ENCODE data around the gene RACGAP1. TPM values are rescaled to one million over a fixed set of nuclear protein-coding genes. Genes with fewer than 3 reads are reported as not detected.
A peak's percentile ranks its signal among the peaks of the same experiment; 100 is the strongest.

The RACGAP1 gene
- total RNA-seq, 1 experiment from 2014 or later: 147 TPM

GRCh38 chr12:49969027-49969426, 56.3 kb downstream of the RACGAP1 start:
- no peak for DNase-seq (ENCODE audit: low spot score)

- DNase-seq (ENCODE audit: low spot score): no peak
Observed at GRCh38 chr12:49968471-49968870, 56.8 kb downstream of the RACGAP1 start.

- no peak for DNase-seq (ENCODE audit: low spot score)
Observed at GRCh38 chr12:49967777-49968250, 57.5 kb downstream of the RACGAP1 start.

- peak; percentile 79 for DNase-seq (ENCODE audit: low spot score)
Observed at GRCh38 chr12:49967042-49967776, 58.1 kb downstream of the RACGAP1 start.

GRCh38 chr12:49966511-49967041, 58.7 kb downstream of the RACGAP1 start:
- DNase-seq (ENCODE audit: low spot score): no peak

GRCh38 chr12:49965836-49966235, 59.5 kb downstream of the RACGAP1 start:
- no peak for DNase-seq (ENCODE audit: low spot score)

- DNase-seq (ENCODE audit: low spot score): no peak
Observed at GRCh38 chr12:49964849-49965624, 60.3 kb downstream of the RACGAP1 start.

- no peak for DNase-seq (ENCODE audit: low spot score)
Observed at GRCh38 chr12:49963976-49964815, 61.1 kb downstream of the RACGAP1 start.

- peak; percentile 81 for DNase-seq (ENCODE audit: low spot score)
Observed at GRCh38 chr12:49962861-49963765, 62.2 kb downstream of the RACGAP1 start.

GRCh38 chr12:49961993-49962764, 63.1 kb downstream of the RACGAP1 start:
- DNase-seq (ENCODE audit: low spot score): no peak

- DNase-seq (ENCODE audit: low spot score): no peak
Observed at GRCh38 chr12:49961111-49961922, 64.0 kb downstream of the RACGAP1 start, which contains the start of gene AQP5. AQP5 (plus strand) TSS chr12:49961872; CDS start chr12:49962018, 146 bp downstream.

- no peak for DNase-seq (ENCODE audit: low spot score)
Observed at GRCh38 chr12:49960474-49961110, 64.7 kb downstream of the RACGAP1 start.

- DNase-seq (ENCODE audit: low spot score): peak; percentile 93
Observed at GRCh38 chr12:49959685-49960473, 65.4 kb downstream of the RACGAP1 start.

- DNase-seq (ENCODE audit: low spot score): no peak
Observed at GRCh38 chr12:49957570-49957967, 67.7 kb downstream of the RACGAP1 start.

GRCh38 chr12:49956663-49957569, 68.4 kb downstream of the RACGAP1 start:
- no peak for DNase-seq (ENCODE audit: low spot score)

GRCh38 chr12:49955899-49956662, 69.2 kb downstream of the RACGAP1 start:
- no peak for DNase-seq (ENCODE audit: low spot score)
